Caco-2 (cell line): ENCODE data around the gene ASIC4. TPM values are rescaled to one million over a fixed set of nuclear protein-coding genes. Genes with fewer than 3 reads are reported as not detected.

Experiments
- BruUV-seq: library from RNA; stranded (reverse); fragments of 400-500 nt; replicated peaks from 2 replicates; lab custom pipeline; 2021; lab: Mats Ljungman, UMichigan
- CTCF ChIA-PET: fragments of 300-600 bp; sonication (Branson Sonifier 250); formaldehyde crosslinking; loops from one replicate; lab custom pipeline; 2022; ENCODE audit warnings: antibody characterized with exemption; lab: Charles Lee
- POLR2A ChIA-PET: fragments of 300-600 bp; sonication (Branson Sonifier 250); formaldehyde crosslinking; loops from one replicate; lab custom pipeline; 2022; ENCODE audit warnings: antibody characterized with exemption; lab: Charles Lee
- DNase-seq, 2 experiments: peaks; one replicate each; pipeline versions ENCODE4 v3.0.0 to v3.0.0-alpha.2; 2020 to 2022
- H3K27me3 ChIP-seq: replicated peaks from 2 replicates; pipeline ENCODE4 v1.6.0; 2011; ENCODE audit warnings: low read length; ENCODE audit not compliant: control insufficient read depth, insufficient read depth
- H3K36me3 ChIP-seq: 2 replicates; pipeline ENCODE4 v1.5.1; 2011; ENCODE audit warnings: low read length; ENCODE audit not compliant: control insufficient read depth, insufficient read depth
- H3K4me1 ChIP-seq: fragments of 250-450 bp; sonication (Bioruptor Pico); 2 replicates; pipeline ENCODE4 v1.5.1; 2020; ENCODE audit warnings: mild to moderate bottlenecking
- H3K4me3 ChIP-seq: 2 replicates; pipeline ENCODE4 v1.5.1; 2011; ENCODE audit warnings: low read depth, mild to moderate bottlenecking, control low read depth, low read length
- H3K9me3 ChIP-seq: fragments of 250-450 bp; sonication (Bioruptor Pico); 2 replicates; pipeline ENCODE4 v1.5.1; 2020; ENCODE audit warnings: mild to moderate bottlenecking, moderate library complexity
- H3K27ac Mint-ChIP-seq: one replicate; pipeline ENCODE4 v1.8.0; 2022; ENCODE audit warnings: mixed read lengths; ENCODE audit not compliant: unreplicated experiment
- H3K27me3 Mint-ChIP-seq: one replicate; pipeline ENCODE4 v1.8.0; 2022; ENCODE audit warnings: mixed read lengths; ENCODE audit not compliant: insufficient read depth, unreplicated experiment
- H3K36me3 Mint-ChIP-seq: one replicate; pipeline ENCODE4 v1.8.0; 2022; ENCODE audit warnings: mild to moderate bottlenecking, mixed read lengths; ENCODE audit not compliant: insufficient read depth, unreplicated experiment
- H3K4me1 Mint-ChIP-seq: one replicate; pipeline ENCODE4 v1.8.0; 2022; ENCODE audit warnings: low read depth, mixed read lengths; ENCODE audit not compliant: unreplicated experiment
- H3K4me3 Mint-ChIP-seq: one replicate; pipeline ENCODE4 v1.8.0; 2022; ENCODE audit warnings: mild to moderate bottlenecking, moderate library complexity, mixed read lengths; ENCODE audit not compliant: unreplicated experiment
- H3K9me3 Mint-ChIP-seq: one replicate; pipeline ENCODE4 v1.8.0; 2022; ENCODE audit warnings: mixed read lengths; ENCODE audit not compliant: unreplicated experiment
- intact Hi-C: fragments of 100-400 bp; cut with micrococcal nuclease; formaldehyde crosslinking; loops from one replicate; pipeline ENCODE4 v1.10.0; 2022; ENCODE audit not compliant: unreplicated experiment
- total RNA-seq: library from RNA; stranded (reverse); gene quantifications from 2 replicates; pipeline ENCODE4 v1.2.3, GENCODE V29; 2022
- TF ChIP-seq, protein P1 (sequence below), 2 experiments: fragments of 200-600 bp in 1 of 2; IDR thresholded peaks; 1 replicate in 1 of 2; 2 replicates in 1 of 2; pipeline versions ENCODE4 v1.5.1 to v1.8.0; 2011 to 2022; ENCODE audit warnings: antibody characterized with exemption in 1 of 2, control low read depth in 1 of 2, inconsistent platforms in 1 of 2, low read depth in 1 of 2, low read length in 1 of 2, mild to moderate bottlenecking in 1 of 2, moderate library complexity in 1 of 2; ENCODE audit not compliant: insufficient read depth in 1 of 2, severe bottlenecking in 1 of 2, unreplicated experiment in 1 of 2

The ASIC4 gene
- total RNA-seq, 1 experiment from 2014 or later, result 0.16 TPM

DNA sequence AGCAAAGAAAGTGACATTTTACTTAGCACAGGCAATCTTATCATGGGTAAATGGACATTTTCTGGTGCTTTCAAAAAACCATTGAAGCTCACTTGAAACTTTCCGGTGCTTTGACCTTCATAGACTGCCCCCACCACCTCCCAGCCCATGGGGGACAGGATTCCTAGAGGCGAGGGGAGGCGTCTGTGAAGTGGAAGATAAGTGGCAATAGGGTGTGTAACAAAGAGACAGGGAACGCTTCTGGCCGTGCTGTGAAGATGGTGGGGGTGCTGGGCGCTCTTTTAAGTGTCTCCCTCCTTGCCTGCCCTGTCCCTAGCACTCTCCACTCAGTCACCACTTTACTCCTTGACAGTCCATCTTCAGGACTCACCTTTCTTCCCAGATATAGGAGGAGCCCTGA lies 39.0 kb upstream of the ASIC4 start:
- intact Hi-C loops, result no loop called here
- Histone ChIP-seq H3K36me3 (no peaks in the 10 kb centered on the region), H3K4me3 (no peak overlapping the region), H3K4me1 (no peaks in the 10 kb centered on the region), H3K9me3 (no peaks in the 10 kb centered on the region), H3K27me3 (no peaks in the 10 kb centered on the region)
- BruUV-seq, result no TSS peak
- POLR2A ChIA-PET, result no interaction called here
- CTCF ChIA-PET, result interaction anchor here (1.2 to 3.5 kb wide), 4 partner anchors 20 to 87 kb away, joined by 3 to 22 read pairs (median 8); partner anchors contain the start of genes DNPEP and GMPPA
- no peak for DNase-seq
- H3K4me3 Mint-ChIP-seq, result no peak overlapping the region
- H3K27ac Mint-ChIP-seq, result no peak overlapping the region
- H3K4me1 Mint-ChIP-seq, result no peaks in the 10 kb centered on the region
- H3K9me3 Mint-ChIP-seq, result no peaks in the 10 kb centered on the region
- H3K27me3 Mint-ChIP-seq, result no peaks in the 10 kb centered on the region
- no peaks in the 10 kb centered on the region for H3K36me3 Mint-ChIP-seq
- TF ChIP-seq, protein P1, sequence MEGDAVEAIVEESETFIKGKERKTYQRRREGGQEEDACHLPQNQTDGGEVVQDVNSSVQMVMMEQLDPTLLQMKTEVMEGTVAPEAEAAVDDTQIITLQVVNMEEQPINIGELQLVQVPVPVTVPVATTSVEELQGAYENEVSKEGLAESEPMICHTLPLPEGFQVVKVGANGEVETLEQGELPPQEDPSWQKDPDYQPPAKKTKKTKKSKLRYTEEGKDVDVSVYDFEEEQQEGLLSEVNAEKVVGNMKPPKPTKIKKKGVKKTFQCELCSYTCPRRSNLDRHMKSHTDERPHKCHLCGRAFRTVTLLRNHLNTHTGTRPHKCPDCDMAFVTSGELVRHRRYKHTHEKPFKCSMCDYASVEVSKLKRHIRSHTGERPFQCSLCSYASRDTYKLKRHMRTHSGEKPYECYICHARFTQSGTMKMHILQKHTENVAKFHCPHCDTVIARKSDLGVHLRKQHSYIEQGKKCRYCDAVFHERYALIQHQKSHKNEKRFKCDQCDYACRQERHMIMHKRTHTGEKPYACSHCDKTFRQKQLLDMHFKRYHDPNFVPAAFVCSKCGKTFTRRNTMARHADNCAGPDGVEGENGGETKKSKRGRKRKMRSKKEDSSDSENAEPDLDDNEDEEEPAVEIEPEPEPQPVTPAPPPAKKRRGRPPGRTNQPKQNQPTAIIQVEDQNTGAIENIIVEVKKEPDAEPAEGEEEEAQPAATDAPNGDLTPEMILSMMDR (IDR thresholded peaks at IDR 0.05; ENCODE audit: insufficient read depth in 1 of 2, low read depth in 1 of 2, low read length in 1 of 2, severe bottlenecking in 1 of 2, unreplicated experiment in 1 of 2), result no peak

DNA sequence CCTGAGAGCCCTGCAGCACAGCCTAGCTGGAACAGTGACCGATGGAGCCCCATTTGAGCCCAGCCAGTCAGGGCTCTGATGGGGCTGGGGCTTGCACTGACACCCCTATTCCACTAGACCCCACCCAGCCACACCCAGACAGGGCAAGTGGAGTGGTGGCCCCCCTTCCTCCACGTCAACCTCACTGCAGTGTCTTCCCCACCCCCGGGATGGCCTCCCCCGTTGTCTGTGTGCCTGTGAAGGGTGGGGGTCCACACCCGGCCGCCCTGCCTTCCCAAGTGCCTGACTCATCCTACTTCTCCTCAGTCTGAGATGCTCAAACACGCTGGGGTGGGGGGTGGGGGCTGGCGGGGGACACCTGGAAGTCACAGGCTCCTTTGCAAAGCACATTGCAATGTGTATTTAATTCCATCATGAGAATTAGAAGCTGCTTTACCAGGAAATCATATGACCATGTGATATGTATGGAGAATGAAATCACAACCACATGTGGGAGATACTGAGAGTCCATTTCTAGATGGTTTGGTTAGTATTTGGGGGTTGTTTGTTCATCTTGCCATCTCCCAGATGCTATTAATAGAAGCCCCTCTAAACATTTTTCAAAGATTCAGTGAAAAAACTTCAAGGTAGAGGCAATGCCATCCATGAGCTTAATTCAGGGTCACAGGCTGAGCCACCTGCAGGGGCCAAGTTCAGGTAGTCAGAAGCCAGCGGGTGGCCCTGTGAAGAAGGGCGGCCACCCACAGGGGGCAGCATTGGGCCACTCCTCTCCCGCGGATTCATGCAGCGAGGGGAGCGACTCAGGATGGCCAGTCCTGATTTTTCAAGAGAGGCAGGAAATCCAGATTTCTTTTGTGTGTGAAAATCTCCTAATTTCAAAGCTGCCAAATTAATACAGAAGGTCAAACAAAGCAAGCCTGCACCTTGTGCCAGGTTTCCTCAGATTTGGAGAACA lies 38.3 kb upstream of the ASIC4 start:
- Histone ChIP-seq H3K27me3 (no peaks in the 10 kb centered on the region), H3K9me3 (no peaks in the 10 kb centered on the region), H3K36me3 (no peaks in the 10 kb centered on the region), H3K4me3 (no peak overlapping the region), H3K4me1 (no peaks in the 10 kb centered on the region)
- H3K27ac Mint-ChIP-seq, result no peak overlapping the region
- no peaks in the 10 kb centered on the region for H3K4me1 Mint-ChIP-seq
- H3K4me3 Mint-ChIP-seq, result peak overlapping the region; percentile 10
- peak; percentile 74 to 87 for DNase-seq
- H3K27me3 Mint-ChIP-seq, result no peaks in the 10 kb centered on the region
- ChIA-PET POLR2A (interaction anchor here (0.5 kb wide), 1 partner anchor 33 kb away, joined by 3 read pairs; no protein-coding TSS in a partner anchor), CTCF (interaction anchor here (0.6 to 3.5 kb wide), 8 partner anchors 12 to 88 kb away, joined by 3 to 22 read pairs (median 4); partner anchors contain the start of genes DNPEP and GMPPA)
- no peaks in the 10 kb centered on the region for H3K9me3 Mint-ChIP-seq
- TF ChIP-seq, protein P1 (IDR thresholded peaks at IDR 0.05; ENCODE audit: insufficient read depth in 1 of 2, low read depth in 1 of 2, low read length in 1 of 2, severe bottlenecking in 1 of 2, unreplicated experiment in 1 of 2), result peak; percentile 91 to 94
- no TSS peak for BruUV-seq
- no peaks in the 10 kb centered on the region for H3K36me3 Mint-ChIP-seq
- intact Hi-C loops, result loop anchor here (1.0 kb wide), 2 partner anchors 45 to 54 kb away; no protein-coding TSS in a partner anchor

DNA sequence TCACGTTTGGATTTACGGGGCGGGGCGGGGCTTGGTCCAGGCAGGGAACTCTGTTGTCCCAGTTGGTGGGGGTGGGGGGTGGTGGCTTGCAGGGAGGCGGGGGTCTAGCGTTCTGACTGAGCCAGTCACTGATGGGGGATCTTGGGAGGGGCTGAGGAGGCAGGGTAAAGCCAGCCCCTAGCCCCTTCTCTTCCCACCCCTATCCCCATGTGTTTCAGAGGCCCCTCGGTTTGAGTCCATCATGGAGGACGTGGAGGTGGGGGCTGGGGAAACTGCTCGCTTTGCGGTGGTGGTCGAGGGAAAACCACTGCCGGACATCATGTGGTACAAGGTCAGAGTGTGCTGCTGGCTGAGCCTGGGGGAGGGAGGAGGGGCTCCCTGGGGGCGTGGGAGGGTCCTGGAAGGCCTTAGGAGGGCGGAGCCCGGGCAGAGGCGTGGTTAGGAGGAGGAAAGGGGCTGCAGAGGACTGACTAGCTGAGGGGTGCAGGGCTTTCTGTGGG lies 37.6 kb upstream of the ASIC4 start:
- intact Hi-C loops, result loop anchor here (1.0 kb wide), 2 partner anchors 45 to 54 kb away; no protein-coding TSS in a partner anchor
- TF ChIP-seq, protein P1 (IDR thresholded peaks at IDR 0.05; ENCODE audit: insufficient read depth in 1 of 2, low read depth in 1 of 2, low read length in 1 of 2, severe bottlenecking in 1 of 2, unreplicated experiment in 1 of 2), result no peak
- BruUV-seq, result no TSS peak
- POLR2A ChIA-PET, result no interaction called here
- Mint-ChIP-seq H3K27me3 (no peaks in the 10 kb centered on the region), H3K4me3 (peak overlapping the region; percentile 10), H3K36me3 (no peaks in the 10 kb centered on the region), H3K27ac (no peak overlapping the region), H3K4me1 (no peaks in the 10 kb centered on the region), H3K9me3 (no peaks in the 10 kb centered on the region)
- CTCF ChIA-PET, result interaction anchor here (1.0 to 3.5 kb wide), 5 partner anchors 16 to 88 kb away, joined by 3 to 22 read pairs (median 7); partner anchors contain the start of genes DNPEP and GMPPA
- Histone ChIP-seq H3K9me3 (no peaks in the 10 kb centered on the region), H3K4me1 (no peaks in the 10 kb centered on the region), H3K36me3 (no peaks in the 10 kb centered on the region), H3K4me3 (no peak overlapping the region), H3K27me3 (no peaks in the 10 kb centered on the region)
- no peak for DNase-seq
